HEK293 (cell line): ENCODE measurements around the gene DZIP1L.

Source experiments
- CTCF ChIA-PET: fragments of 350-600 bp; formaldehyde crosslinking; extraction: SDS; loops from one replicate; lab custom pipeline; 2021; ENCODE audit warnings: antibody characterized with exemption; lab: Yijun Ruan, JAX
- POLR2A ChIA-PET: fragments of 300-600 bp; formaldehyde crosslinking; extraction: SDS; loops from one replicate; lab custom pipeline; 2020; ENCODE audit warnings: antibody characterized with exemption, inconsistent platforms; lab: Yijun Ruan, JAX
- H3K27ac ChIP-seq: fragments of 200-500 bp; sonication (Bioruptor generic); 2 replicates; pipeline ENCODE4 v1.5.1; 2014; ENCODE audit warnings: low read depth, low read length, control low read depth, inconsistent platforms; ENCODE audit errors: extremely low read depth
- H3K36me3 ChIP-seq, 2 experiments: fragments of 200-500 bp in 1 of 2; sonication (Bioruptor generic) in 1 of 2; 1 replicate in 1 of 2; 2 replicates in 1 of 2; pipeline ENCODE4 v1.5.1; 2014 to 2017; ENCODE audit warnings: inconsistent platforms in 2 of 2, low read length in 2 of 2; ENCODE audit not compliant: control insufficient read depth in 2 of 2, insufficient read depth in 1 of 2
- H3K4me1 ChIP-seq: fragments of 200-500 bp; sonication (Bioruptor generic); 2 replicates; pipeline ENCODE4 v1.5.1; 2014; ENCODE audit warnings: mild to moderate bottlenecking, low read length, inconsistent platforms; ENCODE audit not compliant: control insufficient read depth, insufficient read depth
- H3K4me3 ChIP-seq: 2 replicates; pipeline ENCODE4 v1.5.1; 2011; ENCODE audit warnings: low read depth, mild to moderate bottlenecking, control low read depth, low read length, moderate library complexity
- H3K9me3 ChIP-seq: fragments of 200-500 bp; sonication (Bioruptor generic); 2 replicates; pipeline ENCODE4 v1.5.1; 2014; ENCODE audit warnings: low read depth, low read length, inconsistent platforms; ENCODE audit not compliant: control insufficient read depth, insufficient read depth
- HOXC10 ChIP-seq: sonication (generic); formaldehyde crosslinking; IDR thresholded peaks from 2 replicates; pipeline ENCODE4 v1.8.1; 2023; ENCODE audit warnings: mild to moderate bottlenecking, missing genetic modification reagents
- HOXD13 ChIP-seq: sonication (generic); formaldehyde crosslinking; IDR thresholded peaks from 2 replicates; pipeline ENCODE4 v1.8.0; 2022; ENCODE audit warnings: missing genetic modification reagents, borderline replicate concordance
- KLF16 ChIP-seq: fragments of 450-650 bp; formaldehyde crosslinking; IDR thresholded peaks from 2 replicates; pipeline ENCODE4 v1.5.1; 2017; ENCODE audit warnings: missing biosample characterization, missing genetic modification characterization
- KLF9 ChIP-seq: fragments of 450-650 bp; formaldehyde crosslinking; IDR thresholded peaks from 2 replicates; pipeline ENCODE4 v1.5.1; 2016; ENCODE audit warnings: missing biosample characterization, missing genetic modification characterization, low read depth
- PRDM10 ChIP-seq: fragments of 450-650 bp; formaldehyde crosslinking; IDR thresholded peaks from 2 replicates; pipeline ENCODE4 v1.5.1; 2016; ENCODE audit warnings: missing biosample characterization, missing genetic modification characterization
- PRDM2 ChIP-seq: fragments of 450-650 bp; formaldehyde crosslinking; IDR thresholded peaks from 2 replicates; pipeline ENCODE4 v1.5.1; 2016; ENCODE audit warnings: missing biosample characterization, missing genetic modification characterization, borderline replicate concordance
- SCRT1 ChIP-seq: fragments of 450-650 bp; formaldehyde crosslinking; IDR thresholded peaks from 2 replicates; pipeline ENCODE4 v1.5.1; 2016; ENCODE audit warnings: missing biosample characterization, missing genetic modification characterization, borderline replicate concordance
- ZBTB17 ChIP-seq: fragments of 450-650 bp; formaldehyde crosslinking; IDR thresholded peaks from 2 replicates; pipeline ENCODE4 v1.5.1; 2016; ENCODE audit warnings: missing biosample characterization, missing genetic modification characterization
- ZBTB26 ChIP-seq: fragments of 450-650 bp; formaldehyde crosslinking; optimal IDR thresholded peaks from 2 replicates; pipeline ENCODE3; 2016; ENCODE audit warnings: missing biosample characterization, mild to moderate bottlenecking, missing genetic modification characterization
- ZNF112 ChIP-seq: fragments of 450-650 bp; formaldehyde crosslinking; IDR thresholded peaks from 2 replicates; pipeline ENCODE4 v1.5.0; 2017; ENCODE audit warnings: missing biosample characterization, missing genetic modification characterization
- ZNF146 ChIP-seq: fragments of 450-650 bp; formaldehyde crosslinking; IDR thresholded peaks from 2 replicates; pipeline ENCODE4 v1.5.1; 2016; ENCODE audit warnings: missing biosample characterization, missing genetic modification characterization
- ZNF184 ChIP-seq: fragments of 450-650 bp; IDR thresholded peaks from 2 replicates; pipeline ENCODE4 v1.5.1; 2018; ENCODE audit warnings: missing biosample characterization, mild to moderate bottlenecking, missing genetic modification characterization
- ZNF2 ChIP-seq: fragments of 450-650 bp; formaldehyde crosslinking; IDR thresholded peaks from 2 replicates; pipeline ENCODE4 v1.5.1; 2016; ENCODE audit warnings: missing biosample characterization, missing genetic modification characterization
- ZNF202 ChIP-seq: fragments of 450-650 bp; formaldehyde crosslinking; IDR thresholded peaks from 2 replicates; pipeline ENCODE4 v1.5.1; 2016; ENCODE audit warnings: missing biosample characterization, missing genetic modification characterization, borderline replicate concordance
- ZNF302 ChIP-seq: fragments of 450-650 bp; formaldehyde crosslinking; IDR thresholded peaks from 2 replicates; pipeline ENCODE4 v1.5.1; 2016; ENCODE audit warnings: missing biosample characterization, missing genetic modification characterization, low read depth
- ZNF335 ChIP-seq: fragments of 450-650 bp; formaldehyde crosslinking; conservative IDR thresholded peaks from 2 replicates; pipeline ENCODE4 v1.5.1; 2016; ENCODE audit warnings: missing biosample characterization, missing genetic modification characterization
- ZNF341 ChIP-seq: fragments of 450-650 bp; formaldehyde crosslinking; IDR thresholded peaks from 2 replicates; pipeline ENCODE4; 2016; ENCODE audit warnings: low read depth, missing biosample characterization, missing genetic modification characterization
- ZNF473 ChIP-seq: fragments of 450-650 bp; formaldehyde crosslinking; IDR thresholded peaks from 2 replicates; pipeline ENCODE4 v1.5.1; 2017; ENCODE audit warnings: missing biosample characterization, missing genetic modification characterization
- ZNF558 ChIP-seq: fragments of 450-650 bp; formaldehyde crosslinking; IDR thresholded peaks from 2 replicates; pipeline ENCODE4 v1.5.1; 2016; ENCODE audit warnings: missing biosample characterization, missing genetic modification characterization
- ZNF585B ChIP-seq: fragments of 450-650 bp; formaldehyde crosslinking; IDR thresholded peaks from 2 replicates; pipeline ENCODE4 v1.5.1; 2016; ENCODE audit warnings: missing biosample characterization, missing genetic modification characterization
- ZNF600 ChIP-seq: fragments of 450-650 bp; formaldehyde crosslinking; IDR thresholded peaks from 2 replicates; pipeline ENCODE4 v1.5.1; 2016; ENCODE audit warnings: missing biosample characterization, missing genetic modification characterization
- ZNF639 ChIP-seq: fragments of 450-650 bp; formaldehyde crosslinking; IDR thresholded peaks from 2 replicates; pipeline ENCODE4 v1.5.1; 2016; ENCODE audit warnings: missing biosample characterization, missing genetic modification characterization
- ZNF658 ChIP-seq: fragments of 450-650 bp; formaldehyde crosslinking; IDR thresholded peaks from 2 replicates; pipeline ENCODE4; 2016; ENCODE audit warnings: missing biosample characterization, missing genetic modification characterization

DZIP1L gene

GRCh38 chr3:138060792-138061191, 54.6 kb downstream of the DZIP1L start:
- CTCF ChIA-PET = interaction anchor here (0.6 to 1.1 kb wide), 3 partner anchors 9 to 1326 kb away, joined by 3 to 4 read pairs (median 4); no protein-coding TSS in a partner anchor
- Histone ChIP-seq H3K9me3 (no peaks in the 10 kb centered on the region), H3K27ac (no peak overlapping the region), H3K36me3 (peaks cover 0 to 53% of the 10 kb centered on the region in 2 experiments; a peak in 1 of 3 replicates), H3K4me3 (no peak overlapping the region), H3K4me1 (no peaks in the 10 kb centered on the region)
- POLR2A ChIA-PET = interaction anchor here (1.1 kb wide), 1 partner anchor 55 kb away, joined by 5 read pairs; the partner anchor contains the start of gene DZIP1L
- no peak for TF ChIP-seq ZNF146 (tag by site-specific recombination)
- no peak for TF ChIP-seq ZNF639 (tag by site-specific recombination)
- no peak for TF ChIP-seq ZNF658 (tag by site-specific recombination)

GRCh38 chr3:138059261-138059660, 56.1 kb downstream of the DZIP1L start:
- CTCF ChIA-PET = interaction anchor here (1.4 kb wide), 1 partner anchor 59 kb away, joined by 4 read pairs; no protein-coding TSS in a partner anchor
- POLR2A ChIA-PET = no interaction called here
- no peak overlapping the region for H3K4me3 ChIP-seq
- peaks cover 0 to 38% of the 10 kb centered on the region in 2 experiments; a peak in 1 of 3 replicates for H3K36me3 ChIP-seq
- no peak overlapping the region for H3K27ac ChIP-seq
- H3K4me1 ChIP-seq = no peaks in the 10 kb centered on the region
- no peak for TF ChIP-seq ZNF600
- TF ChIP-seq ZNF302 (tag by site-specific recombination) = no peak
- no peak for TF ChIP-seq ZNF202 (tag by site-specific recombination)
- TF ChIP-seq ZNF112 (tag by site-specific recombination) = no peak
- no peak for TF ChIP-seq ZNF335 (tag by site-specific recombination)
- TF ChIP-seq ZNF473 = no peak
- no peak for TF ChIP-seq PRDM2 (tag by site-specific recombination)
- no peak for TF ChIP-seq KLF16
- no peak for TF ChIP-seq SCRT1 (tag by site-specific recombination)
- no peak for TF ChIP-seq HOXD13 (CRISPR knock-in tag)
- no peak for TF ChIP-seq ZNF585B (tag by site-specific recombination)
- TF ChIP-seq ZNF184 (tag by site-specific recombination) = no peak
- TF ChIP-seq ZNF558 (tag by site-specific recombination) = no peak
- TF ChIP-seq ZBTB17 (tag by site-specific recombination) = no peak
- TF ChIP-seq PRDM10 (tag by site-specific recombination) = no peak
- TF ChIP-seq KLF9 (tag by site-specific recombination) = no peak
- TF ChIP-seq HOXC10 = no peak
- no peak for TF ChIP-seq ZBTB26
- no peak for TF ChIP-seq ZNF2 (tag by site-specific recombination)
- no peak for TF ChIP-seq ZNF341
- no peaks in the 10 kb centered on the region for H3K9me3 ChIP-seq
